NCI-H345 (cell line): ENCODE results near the gene PPP2R2D.

Experiments used
- DNase-seq: peaks from one replicate; lab custom pipeline; 2025; lab: John Stamatoyannopoulos, UW

The PPP2R2D gene

DNA sequence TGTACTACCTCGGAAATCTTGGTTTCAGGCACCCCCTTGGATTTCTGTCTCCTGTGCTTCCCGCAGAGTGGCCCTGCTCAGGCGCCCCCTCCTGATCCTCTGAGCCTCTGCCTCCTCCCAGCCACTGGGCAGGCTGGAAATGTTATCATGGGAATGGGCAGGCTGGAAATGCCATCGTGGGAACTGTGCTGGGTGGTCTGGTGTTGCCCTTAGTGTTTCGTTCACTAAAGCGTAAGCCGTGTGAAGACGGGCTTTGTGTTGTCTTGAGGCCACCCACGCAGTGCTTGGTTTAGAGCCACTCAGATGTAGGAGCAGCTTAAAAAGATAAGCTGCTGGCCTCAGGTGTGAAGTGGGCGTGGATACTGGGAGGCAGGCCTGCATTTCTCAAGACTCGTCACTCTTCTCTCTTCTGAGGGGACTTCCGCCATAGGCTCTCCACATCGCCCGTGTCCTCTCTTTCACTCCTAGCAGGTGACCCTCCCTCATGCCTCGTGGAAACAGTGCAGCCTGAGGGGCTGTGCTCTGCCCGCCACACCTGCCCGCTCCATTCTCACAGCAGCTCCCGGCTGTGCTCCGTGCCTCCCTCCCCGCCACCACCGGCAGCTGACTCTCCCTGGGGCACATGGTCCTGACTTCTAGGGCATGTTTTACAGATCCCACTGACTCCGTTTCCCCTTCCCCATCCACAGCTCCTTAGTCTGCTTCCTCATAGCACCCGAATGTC, 28.5 kb downstream of the PPP2R2D start:
- no peak for DNase-seq

DNA sequence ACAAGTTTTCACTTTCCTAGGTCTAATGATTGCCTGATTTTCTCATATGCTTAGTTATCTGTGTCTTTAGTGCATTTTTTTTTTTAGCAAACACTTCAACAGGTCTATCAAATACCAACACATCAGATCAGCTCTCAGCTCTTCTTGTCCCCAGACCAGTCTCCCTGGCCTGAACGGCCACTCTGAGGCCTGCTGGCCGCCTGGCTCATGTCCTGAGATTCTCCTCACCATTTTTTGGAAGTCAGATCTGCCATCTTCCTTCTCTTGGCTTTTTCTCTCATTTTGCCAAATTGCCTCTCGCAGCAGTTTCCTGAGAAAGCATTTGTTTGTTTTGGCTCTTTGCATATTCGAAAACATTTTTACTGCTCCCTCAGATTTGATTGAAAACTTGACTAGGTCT, 29.3 kb downstream of the PPP2R2D start:
- DNase-seq: no peak

DNA sequence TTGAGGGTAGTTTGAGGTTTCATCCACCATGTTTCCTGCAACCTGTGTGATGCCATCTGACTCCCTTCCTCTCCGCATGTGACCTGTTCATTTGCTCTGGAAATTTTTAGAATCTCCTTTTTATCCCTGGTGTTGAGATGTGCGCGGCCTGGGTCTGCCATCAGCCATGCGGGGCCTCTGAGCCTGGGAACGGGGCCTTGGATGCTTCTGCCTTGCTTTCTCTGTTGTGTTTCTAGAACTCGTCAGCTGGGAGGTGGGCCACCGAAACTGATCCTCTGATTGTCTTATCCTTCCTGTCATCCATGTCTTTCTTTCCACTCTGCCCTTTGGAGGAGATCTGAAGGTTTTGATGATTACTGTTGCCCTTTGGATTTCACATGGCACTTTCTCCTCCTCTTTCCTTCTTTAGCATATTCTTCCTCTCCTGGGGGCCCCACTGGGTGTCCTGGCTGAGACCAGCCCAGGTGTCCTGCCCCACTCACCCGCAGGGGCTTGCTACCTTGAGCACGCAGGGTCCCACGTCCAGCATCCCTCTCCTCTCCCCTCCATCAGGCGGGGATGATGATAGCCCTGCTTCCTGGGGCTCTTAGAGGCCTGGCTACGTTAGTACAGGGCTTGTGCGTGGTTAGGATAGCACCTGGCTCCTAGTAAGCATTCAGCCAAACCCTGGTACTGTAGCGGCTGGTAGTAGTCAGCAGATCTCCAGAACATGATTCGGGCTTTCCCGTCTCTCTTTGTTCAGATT, 29.9 kb downstream of the PPP2R2D start:
- DNase-seq: no peak

DNA sequence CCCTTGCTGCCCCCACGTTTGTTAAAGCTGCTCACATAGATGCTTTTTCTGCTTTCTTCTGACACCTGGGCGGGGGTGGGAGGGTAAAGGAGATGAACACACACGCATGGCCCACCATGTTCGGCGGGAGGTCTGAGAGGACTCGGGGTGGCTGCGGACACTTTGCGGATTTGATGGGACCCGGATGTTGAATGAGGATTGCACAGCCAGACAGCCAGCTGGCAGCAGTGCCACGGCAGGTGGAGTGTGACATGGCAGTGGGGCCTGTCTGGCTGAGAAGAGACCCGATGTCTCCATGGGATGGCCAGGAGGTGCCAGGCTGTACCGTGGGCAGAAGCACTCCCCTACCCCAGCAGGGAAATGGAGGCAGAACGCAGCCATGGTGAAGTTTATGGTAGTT, 31.2 kb downstream of the PPP2R2D start:
- no peak for DNase-seq

DNA sequence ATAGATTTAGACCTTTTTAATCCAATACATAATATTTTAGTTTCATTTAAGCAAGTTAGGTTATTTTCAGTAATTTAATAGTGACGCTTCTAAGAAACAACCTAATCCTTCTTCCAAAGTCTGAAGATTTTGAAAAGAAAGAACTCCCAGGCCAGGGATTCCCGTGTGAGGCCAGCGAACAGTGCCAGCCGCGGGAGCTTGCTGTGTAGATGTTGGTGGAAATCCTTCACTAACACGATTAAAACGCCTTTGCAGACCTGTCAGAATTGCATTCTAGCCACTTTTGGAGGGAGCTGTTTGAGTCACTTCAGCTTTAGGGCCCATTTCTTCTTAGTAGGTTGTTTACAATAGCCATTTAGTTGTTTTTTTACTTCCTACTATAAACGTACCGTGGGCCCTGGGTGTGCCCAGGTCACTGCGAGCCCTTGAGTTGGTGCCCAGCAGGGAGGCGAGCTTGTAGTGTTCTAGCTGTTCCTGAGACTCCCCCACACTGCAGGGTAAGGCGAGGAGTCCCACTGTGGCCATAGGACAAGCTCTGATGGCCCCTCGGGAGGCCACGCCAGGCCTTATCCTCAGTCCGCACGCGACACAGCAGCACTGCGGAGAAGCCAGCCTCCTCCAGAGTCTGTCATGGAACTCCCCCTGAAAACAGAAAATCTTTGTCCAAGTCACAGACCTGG, 32.3 kb downstream of the PPP2R2D start:
- DNase-seq: no peak

DNA sequence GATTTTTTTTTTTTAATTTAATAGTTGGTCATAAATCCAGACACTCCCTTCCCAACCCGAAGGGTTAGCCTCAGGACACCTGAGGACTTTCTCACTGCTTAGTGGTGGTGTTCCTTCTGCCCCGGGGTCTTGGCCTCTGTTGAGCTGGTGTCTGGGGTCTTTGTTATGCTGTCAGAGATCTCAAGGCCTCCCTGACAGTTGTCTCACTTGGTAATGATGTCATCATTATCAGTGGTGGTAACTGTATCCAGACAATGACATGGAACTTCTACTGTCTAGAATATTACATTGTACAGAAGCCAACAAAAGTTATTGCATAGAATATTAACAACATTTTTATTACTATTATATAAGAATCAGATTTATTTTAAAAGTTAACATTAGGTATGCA, 32.9 kb downstream of the PPP2R2D start:
- no peak for DNase-seq

DNA sequence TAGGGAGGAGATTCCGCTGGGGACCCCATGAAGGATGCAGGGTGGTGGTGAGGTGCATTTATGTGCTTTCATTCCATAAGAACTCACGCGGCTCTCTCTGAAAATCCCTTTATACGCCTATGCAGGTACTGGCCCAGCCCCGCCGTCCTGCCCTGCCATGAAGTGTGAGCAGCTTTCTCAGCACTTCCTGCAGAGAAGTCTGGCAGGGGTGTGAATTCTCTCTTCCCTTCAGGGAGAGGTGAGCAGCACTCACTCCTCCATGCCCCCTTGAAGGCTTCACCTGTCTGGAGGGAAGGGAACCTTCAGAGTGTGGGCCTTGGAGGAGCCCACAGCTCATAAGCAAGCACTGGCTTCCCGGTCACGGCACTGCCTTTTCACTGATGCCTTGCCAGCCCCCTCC, 34.0 kb downstream of the PPP2R2D start:
- no peak for DNase-seq

DNA sequence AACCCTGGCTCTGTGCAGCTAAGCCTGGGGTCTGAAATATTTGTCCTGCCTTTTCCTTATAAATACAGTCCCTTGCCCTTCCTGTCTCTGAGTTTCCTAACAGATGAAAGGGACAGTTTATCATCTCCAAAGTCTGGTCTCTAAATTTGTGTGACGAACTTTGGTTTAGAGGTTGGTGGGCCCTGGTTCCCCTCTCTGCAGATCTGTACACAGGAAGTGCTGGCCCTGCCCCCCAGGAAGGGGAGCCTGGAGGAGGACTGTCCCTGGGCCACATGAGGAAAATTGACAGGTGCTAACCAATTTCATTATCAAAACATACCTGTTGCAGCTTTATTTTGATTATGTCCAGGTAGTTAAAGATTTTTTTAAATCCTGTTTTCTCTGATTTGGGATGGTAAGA, 34.5 kb downstream of the PPP2R2D start:
- no peak for DNase-seq

DNA sequence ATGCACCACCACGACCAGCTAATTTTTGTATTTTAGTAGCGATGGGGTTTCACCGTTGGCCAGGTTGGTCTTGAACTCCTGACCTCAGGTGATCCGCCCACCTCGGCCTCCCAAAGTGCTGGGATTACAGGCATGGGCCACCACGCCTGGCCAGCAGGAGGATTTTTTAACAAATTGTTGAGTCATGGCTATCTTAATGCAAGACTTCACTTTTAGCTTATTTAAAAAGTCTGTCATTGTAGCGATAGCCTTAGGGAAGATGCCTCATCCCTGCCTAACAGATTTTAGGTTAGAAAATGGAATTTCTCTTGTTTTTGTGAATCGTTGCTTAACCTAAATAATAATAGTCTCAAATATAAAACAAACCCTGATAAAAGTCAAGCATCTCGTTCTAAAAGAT, 35.5 kb downstream of the PPP2R2D start:
- DNase-seq: no peak

DNA sequence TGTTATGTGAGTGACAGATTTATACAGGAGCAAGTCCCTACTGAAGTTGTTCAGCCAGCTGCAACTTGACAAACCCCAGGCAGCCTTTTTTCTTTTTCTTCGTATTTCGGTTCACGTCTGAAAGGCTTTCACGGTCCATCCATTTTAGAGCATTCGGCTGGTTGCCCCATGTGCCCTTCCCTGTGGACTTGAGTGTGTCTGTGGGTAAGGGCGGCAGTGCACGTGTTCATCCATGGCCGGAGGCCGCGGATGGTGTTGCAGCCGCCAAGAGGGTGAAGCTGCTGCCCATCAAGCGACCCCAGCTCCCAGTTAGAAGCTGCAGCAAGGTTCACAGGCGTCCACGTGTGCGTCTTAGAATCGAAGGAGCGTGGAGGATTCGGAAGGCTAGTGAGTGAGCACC, 35.9 kb downstream of the PPP2R2D start:
- no peak for DNase-seq

DNA sequence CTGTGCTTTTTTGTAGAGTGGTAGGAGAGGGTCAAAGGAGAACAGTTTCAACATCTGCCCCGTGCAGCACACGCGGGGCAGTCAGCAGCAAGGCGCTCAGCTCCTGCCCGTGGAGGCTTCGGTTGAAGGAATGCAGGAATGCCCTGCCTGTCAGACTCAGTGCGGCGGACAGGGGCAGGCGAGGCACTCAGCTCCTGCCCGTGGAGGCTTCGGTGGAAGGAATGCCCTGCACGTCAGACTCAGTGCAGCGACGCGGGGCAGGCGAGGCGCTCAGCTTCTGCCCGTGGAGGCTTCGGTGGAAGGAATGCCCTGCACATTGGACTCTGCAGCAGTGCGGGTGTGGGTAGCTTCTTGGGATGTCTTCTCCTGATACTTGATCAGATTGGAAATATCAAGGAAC, 37.0 kb downstream of the PPP2R2D start:
- no peak for DNase-seq

DNA sequence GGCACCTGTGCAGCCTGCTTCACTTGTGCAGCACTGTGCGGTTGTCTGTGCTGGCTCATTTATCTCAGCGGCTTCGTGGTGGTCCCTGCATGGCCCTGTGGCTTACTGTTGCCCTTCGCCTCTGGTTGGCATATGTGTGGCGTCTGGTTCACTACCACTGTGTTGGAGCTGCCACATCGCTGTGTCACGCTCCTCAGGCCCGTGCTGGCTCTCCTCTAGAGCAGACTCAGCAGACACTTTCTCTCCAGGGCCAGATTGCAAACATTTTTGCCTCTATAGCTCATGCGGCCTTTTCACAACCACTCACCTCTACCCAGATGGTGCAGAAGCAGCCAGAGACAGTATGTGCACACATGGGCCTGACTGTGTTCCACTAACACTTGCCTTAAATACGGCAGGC, 37.9 kb downstream of the PPP2R2D start:
- no peak for DNase-seq

DNA sequence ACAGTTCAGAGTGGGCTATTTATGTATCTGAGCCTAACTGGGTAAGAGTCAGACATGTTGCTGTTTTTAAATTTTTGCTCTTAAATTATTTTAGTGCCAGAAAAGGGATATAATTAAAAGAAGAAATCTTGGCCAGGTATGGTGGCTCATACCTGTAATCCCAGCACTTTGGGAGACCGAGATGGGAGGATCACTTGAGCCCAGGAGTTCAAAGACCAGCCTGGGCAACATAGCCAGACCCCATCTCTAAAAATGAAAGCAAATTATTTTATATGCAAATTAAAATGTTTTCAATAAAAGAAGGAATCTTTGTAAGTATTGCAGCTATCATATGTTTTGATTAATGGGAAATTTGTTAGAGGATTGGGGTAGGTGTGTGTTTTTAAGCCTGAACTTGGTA, 41.6 kb downstream of the PPP2R2D start:
- DNase-seq: no peak

DNA sequence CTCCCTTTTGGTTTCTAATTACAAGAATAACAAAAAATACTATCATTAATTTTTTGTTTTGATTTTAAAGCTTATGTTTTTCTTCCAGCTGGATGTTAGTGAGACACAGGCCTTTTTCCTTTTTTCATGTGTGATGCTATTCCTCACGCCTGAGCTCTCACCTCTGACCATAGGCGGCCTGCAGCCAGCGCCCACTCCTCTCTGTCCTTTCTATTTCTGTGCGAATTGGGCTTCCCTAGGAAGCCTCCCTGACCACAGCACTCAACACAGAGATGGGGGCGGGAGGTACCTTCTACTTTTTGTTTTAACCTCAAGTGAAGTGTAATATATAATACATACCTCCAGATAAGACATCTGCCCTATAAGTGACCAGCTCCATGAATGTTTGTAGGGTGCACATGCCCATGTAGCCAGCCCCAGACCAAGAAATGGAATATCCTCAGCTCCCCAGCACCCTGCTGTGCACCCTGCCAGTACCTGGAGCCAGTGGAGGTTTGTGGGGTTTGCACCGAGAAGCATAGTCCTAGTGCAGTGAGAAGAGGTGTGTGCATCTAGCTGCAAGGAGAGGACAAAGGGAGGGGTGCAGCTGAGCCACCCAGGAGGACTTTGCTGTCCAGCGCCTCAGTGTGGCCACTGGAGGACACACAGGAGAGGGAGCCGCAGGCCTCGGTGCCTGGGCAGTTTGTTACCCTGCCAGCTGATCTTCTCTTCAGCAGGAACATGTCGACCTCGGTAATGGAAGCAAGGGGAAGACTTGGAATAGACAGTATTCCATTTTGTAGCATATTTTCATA, 42.4 kb downstream of the PPP2R2D start:
- DNase-seq: no peak

DNA sequence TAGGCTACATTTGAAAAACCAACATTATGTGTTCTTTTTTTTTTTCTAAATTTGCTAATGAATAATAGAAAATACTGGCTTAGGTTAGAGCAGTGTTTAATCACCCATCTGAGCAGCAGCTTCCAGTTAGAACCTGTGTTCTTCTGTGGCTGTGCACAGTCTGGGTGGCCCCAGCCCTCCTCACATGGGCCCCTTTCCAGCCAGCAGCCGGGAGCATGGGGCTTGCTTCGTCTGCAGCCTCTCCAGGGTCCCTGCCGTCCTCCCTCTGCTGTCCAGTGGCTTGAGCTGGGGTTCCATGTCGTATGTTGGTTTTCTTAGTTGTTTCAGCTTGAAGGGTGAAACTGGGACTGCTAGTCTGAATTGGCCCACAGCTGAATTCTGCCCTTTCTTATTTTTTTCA, 43.6 kb downstream of the PPP2R2D start:
- no peak for DNase-seq

DNA sequence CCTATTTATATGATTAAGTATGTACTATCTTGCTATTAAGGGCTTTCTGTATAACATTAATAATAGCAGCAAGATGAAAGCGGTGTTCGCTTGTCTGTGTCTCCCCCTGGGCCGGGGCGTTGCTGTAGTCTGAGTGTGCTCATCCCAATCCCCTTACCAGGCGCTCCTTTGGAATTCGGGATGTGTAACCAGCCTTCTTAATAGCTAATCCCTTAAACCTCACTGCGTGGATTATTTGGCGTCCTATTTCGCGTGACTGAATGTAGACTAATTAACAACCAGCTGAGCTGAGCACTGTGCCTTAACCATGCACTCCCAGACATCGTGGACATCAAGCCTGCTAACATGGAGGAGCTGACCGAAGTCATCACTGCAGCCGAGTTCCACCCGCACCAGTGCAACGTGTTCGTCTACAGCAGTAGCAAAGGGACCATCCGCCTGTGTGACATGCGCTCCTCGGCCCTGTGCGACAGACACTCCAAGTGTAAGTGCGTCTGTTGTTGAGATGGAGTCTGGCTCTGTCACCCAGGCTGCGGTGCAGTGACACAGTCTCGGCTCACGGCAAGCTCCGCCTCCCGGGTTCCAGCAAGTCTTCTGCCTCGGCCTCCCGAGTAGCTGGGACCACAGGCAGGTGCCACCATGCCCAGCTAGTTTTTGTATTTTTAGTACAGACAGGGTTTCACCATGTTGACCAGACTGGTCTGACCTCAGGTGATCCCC, 44.3 kb downstream of the PPP2R2D start:
- no peak for DNase-seq

DNA sequence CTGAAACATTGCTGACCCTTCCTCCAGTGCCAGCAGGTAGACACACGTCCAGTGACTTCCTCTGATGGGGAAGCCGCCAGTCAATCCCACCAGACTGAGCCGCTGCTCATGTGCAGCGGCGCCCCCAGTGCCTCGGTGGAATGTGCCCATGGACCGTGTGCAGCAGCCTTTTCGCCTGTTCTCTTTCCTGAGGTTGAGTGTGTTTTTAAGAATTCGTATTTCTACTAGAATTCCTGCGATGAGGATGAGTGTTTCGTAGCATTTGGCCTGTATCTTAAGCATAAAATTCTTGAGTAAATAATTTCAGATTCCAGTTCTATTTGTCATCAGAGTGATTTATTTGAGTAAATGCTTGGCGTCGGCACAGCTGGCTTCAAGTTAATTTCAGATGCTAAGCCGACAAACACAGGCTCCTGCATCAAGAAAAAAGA, 45.5 kb downstream of the PPP2R2D start:
- no peak for DNase-seq

DNA sequence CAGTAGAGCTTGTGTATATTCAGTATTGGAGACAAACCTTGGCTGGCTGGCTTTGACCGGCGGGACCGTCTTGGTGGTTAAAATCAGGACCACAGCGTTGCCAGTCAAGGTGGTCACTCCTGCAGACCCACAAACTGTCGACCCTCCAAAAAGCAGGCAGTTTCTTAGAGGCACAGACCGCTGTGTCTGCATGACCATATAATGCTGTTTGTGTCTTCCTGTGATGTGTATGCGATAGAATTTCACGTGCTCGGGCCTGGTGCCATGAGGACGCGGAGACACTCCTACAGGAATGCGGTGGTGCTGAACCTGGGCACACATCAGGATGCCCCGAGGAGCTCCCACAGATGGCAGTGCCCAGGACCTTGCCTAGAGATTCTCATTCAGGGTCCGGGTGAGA, 46.1 kb downstream of the PPP2R2D start:
- no peak for DNase-seq

DNA sequence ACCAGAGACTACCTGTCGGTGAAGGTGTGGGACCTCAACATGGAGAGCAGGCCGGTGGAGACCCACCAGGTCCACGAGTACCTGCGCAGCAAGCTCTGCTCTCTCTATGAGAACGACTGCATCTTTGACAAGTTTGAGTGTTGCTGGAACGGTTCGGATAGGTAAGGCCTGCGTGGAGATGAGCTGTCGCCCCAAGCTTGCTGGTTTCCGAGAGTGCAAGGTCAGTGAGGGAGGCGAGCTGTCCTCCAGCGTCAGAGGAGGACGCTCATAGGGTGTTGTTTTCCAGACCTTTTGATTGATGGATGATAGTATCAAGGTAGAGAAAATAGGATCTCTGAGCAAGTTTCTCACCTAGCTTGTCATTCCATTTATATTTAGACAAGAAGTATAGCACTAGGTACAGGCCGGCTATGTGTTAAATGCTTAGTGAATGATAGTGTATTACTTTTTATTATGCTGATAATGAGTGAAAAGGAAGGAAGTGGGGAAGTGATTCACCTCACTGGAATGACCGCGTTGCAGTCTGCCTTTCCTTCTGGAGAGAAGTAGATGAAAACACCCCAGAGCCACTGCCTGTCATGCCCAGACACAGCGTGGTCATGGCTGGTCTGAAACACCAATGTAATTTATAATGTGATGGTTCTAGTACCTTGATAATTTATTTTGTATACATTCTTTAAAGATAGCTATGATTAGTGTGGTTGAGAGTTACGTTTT, 47.0 kb downstream of the PPP2R2D start:
- DNase-seq: no peak

DNA sequence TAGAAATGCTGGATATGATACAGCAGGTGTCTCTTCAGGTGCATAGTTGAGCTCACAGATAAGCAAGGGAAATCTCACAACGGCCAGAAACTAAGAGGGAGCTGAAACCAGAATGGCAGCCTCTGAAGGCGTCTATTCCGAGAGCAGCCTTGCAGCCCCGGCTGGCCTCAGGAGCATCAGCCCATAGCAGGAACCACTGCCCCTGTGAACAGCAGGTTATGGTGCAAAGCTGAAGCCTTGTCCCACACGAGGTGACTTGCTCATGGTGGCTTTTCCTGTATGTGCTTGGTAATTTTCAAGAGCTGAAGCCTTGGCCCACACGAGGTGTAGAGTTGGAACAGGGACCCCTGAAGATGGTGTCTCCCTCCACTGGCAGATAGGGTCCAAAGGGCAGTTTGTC, 47.7 kb downstream of the PPP2R2D start:
- DNase-seq: no peak
